Activated CD8-positive, alpha-beta memory T cell treated with anti-CD3 and anti-CD28 coated beads for 1 hour (primary cell): ENCODE measurements around the gene MARK1.

Experiments used
- DNase-seq, 2 donors: peaks; one replicate each; pipeline ENCODE4 v3.0.0-alpha.2; 2020; ENCODE audit warnings: low read depth in 1 of 2; ENCODE audit errors: extremely low read depth in 1 of 2

Gene MARK1

GRCh38 chr1:220528679-220529501, 954 bp downstream of the MARK1 start:
- no peak for DNase-seq

- DNase-seq: no peak
Measured at GRCh38 chr1:220529521-220530020, 1.6 kb downstream of the MARK1 start.

DNA sequence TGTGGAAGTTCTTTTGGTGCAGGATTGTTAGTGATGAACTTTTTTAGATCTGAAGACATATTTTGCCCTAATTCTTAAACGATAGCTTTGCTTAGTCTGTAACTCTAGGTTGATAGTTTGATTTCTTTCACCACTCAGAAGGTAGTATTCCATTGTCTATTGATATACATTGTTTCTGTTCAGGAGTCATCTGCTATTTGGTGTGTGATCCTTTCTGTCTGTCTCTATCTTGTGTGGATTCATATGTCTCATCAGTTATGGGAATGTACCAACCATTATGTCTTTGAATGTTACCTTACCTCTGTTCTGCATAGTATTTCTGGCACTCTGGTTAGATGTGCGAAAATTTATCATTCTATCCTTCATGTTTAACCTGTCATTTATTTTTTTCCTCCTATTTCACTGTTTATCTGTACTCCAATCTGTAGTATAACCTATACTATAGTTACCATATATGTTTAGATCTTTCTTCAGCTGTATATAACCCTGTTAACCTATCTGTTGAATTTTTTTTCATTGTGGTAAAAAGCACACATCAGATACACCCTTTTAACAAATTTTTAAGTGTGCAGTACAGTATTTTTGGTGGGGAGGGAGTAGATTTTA, 5.7 kb downstream of the MARK1 start:
- DNase-seq: no peak

DNA sequence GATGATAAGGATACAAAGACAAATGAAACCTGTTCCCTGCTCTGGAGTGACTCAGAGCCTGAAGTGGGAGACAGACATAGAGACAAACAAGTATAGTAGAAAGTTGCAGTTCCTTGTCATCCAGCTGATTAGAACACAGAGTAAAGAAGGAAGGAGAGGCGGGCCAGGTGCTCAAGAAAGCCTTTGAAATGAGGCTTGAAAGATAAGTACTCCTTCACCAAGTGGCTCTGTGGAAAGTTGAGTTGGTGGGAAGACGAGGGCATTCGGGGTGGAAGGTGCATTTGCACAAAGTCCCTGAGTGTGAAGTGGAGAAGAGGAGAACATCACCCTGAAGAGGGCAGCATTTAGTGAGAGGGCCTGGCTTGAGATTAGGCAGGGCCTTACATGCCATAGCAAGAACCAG, 17.0 kb downstream of the MARK1 start:
- DNase-seq: no peak

DNA sequence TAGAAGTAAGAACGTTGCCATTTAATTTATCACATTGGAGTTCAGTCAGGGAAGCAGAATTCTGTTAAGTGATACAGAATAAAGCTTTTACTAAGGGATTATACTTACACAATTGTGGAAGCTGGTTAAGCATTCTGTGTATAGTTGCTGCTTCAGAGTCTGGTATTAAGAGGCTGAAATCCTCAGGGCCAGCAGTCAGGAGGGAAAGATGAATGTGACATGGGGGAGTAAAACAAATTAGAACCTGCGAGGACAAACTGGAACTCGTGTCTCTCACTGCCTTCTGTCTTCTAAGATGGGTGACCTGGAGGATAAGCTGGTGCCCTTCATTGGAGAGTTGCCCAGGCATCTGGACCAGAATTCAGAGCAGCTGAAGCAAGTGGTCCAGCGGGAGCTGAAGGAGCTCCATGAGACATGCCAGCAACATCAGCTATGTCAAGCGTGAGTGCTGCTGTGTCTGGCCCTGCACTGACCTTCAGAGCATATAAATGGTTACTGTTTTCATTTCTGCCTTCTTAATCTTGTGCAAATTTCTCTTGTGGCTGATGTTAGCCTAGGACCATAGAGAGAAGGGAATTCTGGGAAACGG, 23.0 kb downstream of the MARK1 start:
- DNase-seq: no peak

DNA sequence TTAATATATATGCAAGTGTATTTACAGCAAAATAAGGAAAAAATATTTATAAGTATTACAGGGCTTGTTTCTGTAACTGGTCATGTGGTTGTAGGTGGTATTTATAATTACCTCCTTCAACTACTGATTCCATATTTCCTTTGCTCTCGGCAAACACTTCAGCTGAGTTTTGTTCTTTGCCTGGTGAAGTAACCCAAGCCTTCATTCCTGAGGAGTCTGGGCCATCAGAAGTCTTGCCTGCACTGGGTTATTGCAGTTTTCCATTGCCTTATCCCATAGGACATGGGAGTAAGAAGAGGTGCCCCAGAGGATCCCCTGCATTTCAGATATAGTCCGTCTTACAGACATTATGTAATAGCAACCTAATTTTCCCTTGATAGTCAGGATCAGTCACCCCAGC, 23.8 kb downstream of the MARK1 start:
- no peak for DNase-seq

GRCh38 chr1:220552672-220553260, 24.8 kb downstream of the MARK1 start:
- DNase-seq: no peak

DNA sequence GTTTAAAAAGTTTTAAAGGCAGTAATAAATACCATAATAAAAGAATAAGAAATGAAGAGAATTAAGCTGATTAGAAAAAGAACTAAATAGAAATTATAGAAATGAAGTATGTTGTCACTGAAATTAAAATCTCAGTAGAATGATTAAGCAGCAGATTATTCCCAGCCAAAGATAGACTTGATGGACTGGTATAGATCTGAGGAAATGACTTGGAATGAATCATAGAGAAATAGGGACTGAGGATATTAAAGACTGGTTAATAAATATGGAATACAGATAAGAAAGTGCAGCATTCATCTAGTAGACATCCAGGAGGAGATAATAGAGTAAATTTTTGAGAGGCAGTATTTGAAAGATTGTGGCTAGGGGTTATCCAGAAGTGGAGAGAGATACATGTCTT, 28.7 kb downstream of the MARK1 start:
- no peak for DNase-seq

- DNase-seq: no peak
Measured at GRCh38 chr1:220563564-220563963, 35.6 kb downstream of the MARK1 start.

DNA sequence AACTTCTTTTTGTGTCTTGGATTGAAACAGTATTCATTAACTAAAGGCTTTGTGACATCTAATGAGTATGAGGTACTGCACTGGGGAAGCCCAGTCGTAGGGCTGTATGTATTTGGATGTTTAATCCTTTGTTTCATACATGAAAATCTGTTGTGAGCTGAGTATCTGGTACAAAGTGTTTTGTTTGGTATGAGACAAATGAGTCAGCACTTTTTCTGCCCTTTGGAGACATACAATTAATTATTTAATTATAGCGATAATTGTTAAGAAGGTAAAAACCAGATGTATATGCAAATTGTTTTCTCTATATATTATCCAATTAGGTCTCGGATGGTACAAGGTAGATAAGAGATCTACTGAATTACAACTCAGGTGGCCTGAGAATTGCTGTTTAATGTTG, 36.3 kb downstream of the MARK1 start:
- DNase-seq: no peak

DNA sequence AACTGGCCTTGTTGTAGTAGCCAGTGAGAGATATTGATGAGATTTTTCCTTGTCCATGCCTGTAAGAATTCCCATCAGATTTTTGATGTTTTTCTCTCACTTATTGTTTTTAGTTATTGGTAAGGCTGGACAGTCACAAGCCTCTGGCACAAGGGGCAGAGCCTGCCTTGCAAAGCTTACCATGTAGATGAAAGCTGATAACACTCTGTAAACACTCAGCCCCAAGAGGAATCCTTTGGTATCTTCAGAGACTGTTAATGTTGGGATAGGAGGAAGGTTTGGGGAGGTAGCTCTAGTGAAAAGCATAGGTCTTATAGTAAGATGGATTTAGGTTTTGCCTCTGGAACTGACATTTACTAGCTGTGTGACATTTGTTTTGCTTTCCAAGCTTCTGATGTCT, 37.7 kb downstream of the MARK1 start:
- no peak for DNase-seq

- DNase-seq: no peak
Measured at GRCh38 chr1:220566869-220567268, 38.9 kb downstream of the MARK1 start.

GRCh38 chr1:220572416-220572815, 44.5 kb downstream of the MARK1 start:
- no peak for DNase-seq

- DNase-seq: no peak
Measured at GRCh38 chr1:220573836-220574235, 45.9 kb downstream of the MARK1 start.

- DNase-seq: no peak
Measured at GRCh38 chr1:220575718-220576497, 48.0 kb downstream of the MARK1 start.

GRCh38 chr1:220577926-220578325, 50.0 kb downstream of the MARK1 start:
- no peak for DNase-seq

DNA sequence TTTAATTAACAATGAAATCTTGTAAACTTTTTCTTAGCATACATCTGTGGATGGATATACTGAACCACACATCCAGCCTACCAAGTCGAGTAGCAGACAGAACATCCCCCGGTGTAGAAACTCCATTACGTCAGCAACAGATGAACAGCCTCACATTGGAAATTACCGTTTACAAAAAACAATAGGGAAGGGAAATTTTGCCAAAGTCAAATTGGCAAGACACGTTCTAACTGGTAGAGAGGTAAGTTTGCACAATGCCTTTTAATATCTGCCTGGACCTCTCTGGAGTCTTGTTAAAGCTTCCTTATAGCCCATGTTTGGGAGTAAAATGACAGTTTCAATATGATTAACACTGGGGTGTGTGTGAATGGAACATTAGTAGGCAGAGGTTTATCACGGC, 51.4 kb downstream of the MARK1 start:
- no peak for DNase-seq

DNA sequence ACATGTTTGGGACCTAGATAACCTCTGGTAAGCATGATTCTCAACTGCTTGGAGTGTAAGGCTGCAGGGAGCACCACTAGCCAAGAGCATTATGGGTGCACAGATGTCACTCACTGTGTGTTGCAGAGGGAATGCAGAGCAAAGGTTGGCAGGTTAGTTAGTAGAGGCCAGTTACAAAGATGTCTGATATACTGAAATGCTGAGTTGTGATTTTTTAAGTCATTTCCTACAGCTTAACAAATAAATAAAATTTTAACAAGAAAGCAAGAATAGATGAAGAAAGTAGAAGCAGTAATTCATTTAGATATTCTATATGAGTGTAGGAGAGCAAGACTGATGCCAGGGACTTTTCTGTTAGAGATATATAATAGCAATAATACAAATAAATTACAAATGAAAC, 64.8 kb downstream of the MARK1 start:
- no peak for DNase-seq

- DNase-seq: no peak
Measured at GRCh38 chr1:220594356-220594755, 66.4 kb downstream of the MARK1 start.

- DNase-seq: no peak
Measured at GRCh38 chr1:220595179-220595578, 67.2 kb downstream of the MARK1 start.

- DNase-seq: no peak
Measured at GRCh38 chr1:220604926-220605325, 77.0 kb downstream of the MARK1 start.
